Inflammatory macrophage treated with lipopolysaccharide for 1 hour (primary cell): Measurements from ENCODE around the gene CATSPER3.
A peak's percentile ranks its signal among the peaks of the same experiment; 100 is the strongest.

Experiments used
- DNase-seq, 2 donors: peaks; one replicate each; pipeline ENCODE4 v3.0.0-alpha.2; 2020 to 2022

Gene CATSPER3

DNA sequence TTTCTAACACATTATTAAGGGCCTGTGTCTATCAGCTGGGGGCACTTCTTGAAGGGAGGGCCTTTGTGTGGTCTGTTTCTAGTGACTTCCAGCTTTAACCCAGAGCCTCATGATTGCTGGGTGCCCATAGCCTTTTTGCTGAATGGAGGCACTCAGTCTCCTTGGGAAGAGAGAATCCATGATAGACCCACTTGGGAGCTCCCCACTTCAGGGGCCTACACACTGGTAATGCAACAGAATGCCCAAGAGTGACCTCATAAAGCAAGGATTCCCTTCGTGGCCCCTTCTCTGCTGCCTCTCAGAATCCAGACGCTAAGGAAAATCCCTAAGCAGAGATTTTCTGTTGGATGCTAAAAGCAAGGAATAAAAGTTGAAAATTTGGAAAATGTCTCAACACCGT lies at the start of gene CATSPER3:
CATSPER3 (plus strand) TSS at position 301 of the 400 bp plus-strand sequence; CDS start at position 386, 85 bp downstream.
- no peak for DNase-seq

DNA sequence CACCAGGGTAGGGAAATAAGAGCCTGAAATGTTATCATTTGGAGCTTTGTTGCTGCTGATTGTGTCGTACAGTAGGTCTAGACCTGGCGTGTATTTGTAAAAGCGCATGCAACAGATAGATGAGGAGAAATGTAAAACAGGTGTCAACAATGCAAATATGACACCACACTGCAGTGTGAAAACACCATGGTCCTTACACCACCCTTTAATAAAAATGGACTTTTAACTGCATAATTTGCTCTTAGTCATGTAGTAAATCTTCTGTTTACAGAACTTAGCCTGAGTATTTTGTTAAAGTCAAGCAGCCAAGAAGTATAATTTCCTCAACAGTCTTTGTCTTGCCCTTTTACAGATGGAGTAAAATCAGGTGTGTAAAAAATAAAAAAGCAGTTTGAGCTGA lies 48.8 kb upstream of the CATSPER3 start:
- DNase-seq, result no peak

DNA sequence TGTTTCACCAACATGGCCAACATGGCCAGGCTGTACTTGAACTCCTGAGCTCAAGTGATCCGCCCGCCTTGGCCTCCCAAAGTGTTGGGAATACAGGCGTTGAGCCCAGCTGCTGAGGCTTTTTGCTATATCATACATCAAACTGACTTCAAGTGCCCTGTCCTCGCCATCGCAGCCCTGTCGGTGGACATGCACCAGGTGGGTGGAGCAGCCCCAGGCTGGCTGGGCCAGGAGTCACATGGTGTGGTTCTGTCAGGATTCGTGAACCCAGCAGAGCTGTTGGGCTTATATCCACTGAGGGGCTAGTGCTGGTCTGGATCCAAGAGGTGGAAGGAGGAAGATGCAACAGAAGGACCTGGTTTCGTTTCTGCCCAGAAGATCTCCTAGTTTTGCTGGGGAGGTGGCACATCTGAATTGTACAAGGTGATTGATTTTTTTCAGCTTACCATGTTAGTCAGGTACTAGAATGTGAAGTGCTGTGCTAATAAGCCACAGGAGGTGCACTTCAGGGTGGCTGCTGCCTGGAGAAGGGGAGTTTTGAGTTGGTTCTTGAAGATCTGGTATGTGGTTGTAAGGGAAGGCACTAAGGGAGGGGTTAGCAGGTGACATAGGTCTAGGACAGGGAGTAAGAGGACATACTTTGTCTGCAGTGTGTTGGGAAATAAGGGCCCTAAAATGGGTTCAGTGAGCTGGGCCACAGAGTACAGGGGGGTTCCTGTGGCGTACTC lies 46.7 kb upstream of the CATSPER3 start:
- DNase-seq, result no peak

DNA sequence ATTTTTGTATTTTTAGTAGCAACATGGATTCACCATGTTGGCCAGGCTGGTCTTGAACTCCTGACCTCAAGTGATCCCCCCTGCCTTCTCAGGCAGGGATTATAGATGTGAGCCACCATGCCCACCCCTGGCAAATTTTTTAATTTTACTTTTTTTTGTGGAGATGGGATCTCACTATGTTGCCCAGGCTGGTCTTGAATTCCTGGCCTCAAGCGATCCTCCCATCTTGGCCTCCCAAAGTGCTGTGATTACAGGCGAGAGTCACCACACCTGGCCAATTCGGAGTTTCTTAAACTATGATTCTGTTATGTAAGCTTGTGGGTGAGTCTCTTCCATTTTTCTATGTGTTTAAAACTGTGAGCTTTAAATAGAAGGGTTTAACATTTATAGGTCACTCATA lies 35.2 kb upstream of the CATSPER3 start:
- DNase-seq, result no peak

DNA sequence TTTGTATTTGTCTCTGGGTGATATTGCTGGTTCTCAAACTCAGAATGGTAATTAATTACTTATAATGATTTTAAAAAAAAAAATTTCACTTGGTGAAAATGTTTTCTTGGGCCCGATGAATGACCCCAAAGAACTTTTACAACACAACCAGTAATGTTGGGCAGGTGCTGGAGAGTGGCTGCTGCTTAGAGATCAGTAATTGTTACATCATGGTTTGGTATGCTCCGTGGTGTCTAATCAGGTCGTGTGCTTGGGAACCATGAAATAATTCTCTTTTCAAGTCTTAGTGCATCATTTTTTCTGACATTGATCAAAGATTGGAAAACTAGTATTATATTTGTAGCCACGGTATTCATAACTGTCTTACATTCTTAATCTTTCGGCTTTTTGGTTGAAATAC lies 33.5 kb upstream of the CATSPER3 start:
- no peak for DNase-seq

DNA sequence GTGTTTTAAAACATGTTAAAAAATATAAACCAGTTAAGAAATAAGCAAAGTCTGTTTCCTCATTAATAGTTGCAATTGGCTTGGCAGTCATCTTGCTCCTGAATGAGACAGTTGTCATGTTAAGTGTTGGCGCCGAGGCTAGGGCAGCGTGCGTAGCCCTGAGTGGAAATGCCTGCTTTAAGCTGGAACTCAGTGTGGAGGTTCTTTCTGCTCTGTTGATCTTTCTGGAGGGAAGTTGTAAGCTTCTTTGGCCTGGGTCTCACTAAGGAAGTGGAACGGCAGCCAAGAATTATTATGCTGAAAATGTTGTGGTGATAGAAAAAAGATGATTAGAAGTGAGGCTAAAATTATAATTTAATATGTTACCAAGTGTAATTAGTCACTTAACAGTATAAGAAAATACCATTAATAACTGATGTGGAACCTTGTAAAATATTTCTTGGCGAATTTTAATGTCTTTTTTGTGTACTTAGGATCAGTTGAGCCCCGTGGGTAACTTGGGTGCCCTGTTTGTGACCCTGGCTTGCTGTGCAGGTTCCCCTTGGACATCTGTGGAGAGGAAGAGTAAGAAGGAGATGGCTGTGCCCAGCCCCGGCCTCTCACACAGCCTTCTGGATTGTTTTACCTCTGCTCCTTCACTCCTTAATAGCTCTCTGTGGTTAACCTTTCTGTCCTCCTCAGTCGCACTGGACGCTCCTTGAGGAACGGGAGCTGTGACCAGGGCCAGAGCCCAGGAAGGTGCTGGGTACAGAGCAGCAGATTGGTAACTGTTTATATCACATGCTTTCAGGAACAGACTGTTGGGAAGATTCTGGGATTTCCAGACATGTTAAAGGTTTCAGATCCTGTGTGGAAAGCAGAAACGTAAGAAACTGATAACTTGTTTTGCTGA lies 31.8 kb upstream of the CATSPER3 start:
- no peak for DNase-seq

DNA sequence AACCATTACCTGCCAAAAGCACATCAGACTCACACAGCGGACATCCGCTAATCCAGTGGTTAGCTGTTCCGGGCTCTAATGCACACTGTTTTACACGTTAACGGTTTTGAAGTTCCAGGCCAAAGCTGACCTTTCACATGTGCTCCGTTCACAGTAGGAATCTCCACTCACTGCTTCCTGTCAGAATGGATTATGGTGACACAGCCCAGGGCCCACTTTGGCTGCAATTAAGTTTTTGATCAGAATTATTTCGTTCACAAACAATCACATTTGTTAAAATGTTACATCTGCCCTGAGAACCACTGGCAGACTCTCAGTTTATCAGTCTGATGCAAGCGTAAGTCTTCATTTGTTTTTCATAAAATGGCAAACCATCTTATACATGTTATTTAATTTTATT lies 30.2 kb upstream of the CATSPER3 start:
- no peak for DNase-seq

DNA sequence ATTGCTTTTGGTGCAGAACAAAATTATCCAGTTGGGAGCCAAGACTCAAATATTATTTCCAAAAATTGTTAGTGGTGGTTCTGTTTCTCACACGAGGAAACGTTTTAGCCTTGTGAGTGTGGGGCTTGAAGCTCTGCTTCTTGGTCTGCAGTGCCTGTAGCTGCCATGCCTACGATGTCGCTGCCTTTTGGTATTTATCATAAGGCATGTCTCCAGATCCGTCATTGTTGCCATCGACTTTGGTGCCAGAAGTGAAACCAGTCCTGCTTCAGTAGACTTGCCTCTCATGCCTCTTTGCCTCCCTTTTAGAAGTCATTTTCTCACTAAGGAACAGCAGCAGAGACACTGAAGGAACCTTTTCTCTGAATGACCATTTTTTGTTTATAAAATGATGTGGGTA lies 29.7 kb upstream of the CATSPER3 start:
- no peak for DNase-seq

DNA sequence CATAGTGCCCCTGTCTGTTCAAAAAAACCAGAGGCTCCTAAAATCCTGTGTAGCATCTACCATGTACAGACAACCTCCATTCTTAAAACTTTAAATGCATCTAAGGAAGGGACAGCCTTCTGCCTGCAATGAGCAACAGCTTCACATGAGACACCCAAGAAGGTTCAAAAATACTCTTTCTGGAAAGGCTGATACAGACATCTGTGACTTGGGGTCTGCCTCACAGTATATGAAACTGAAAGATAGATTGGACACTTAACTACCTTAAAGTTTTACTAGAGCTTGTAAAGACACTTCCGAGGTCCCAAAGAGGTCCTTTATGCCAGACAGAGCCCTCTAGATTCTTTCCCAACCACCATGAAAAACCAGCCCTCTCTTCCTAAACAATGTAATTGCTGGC lies 28.2 kb upstream of the CATSPER3 start:
- DNase-seq, result no peak

DNA sequence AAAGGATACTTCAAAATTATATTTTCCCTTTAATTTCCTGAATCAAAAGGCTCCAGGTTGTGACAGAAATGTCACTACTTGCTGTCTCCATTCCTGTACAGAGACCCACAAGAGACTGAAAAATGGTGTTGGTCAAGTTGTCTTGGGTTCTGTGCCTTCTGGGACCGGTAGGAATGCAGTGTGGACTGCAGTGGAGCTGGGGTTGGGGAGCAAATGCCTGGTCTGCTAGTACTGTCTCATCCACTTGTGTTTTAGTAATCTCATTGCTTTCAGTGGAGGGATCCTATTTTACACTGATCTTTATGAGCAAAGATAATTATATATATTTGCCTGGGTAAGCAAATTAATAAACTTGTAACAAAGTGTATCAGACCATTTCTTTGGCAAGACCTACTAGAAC lies 24.2 kb upstream of the CATSPER3 start:
- no peak for DNase-seq

DNA sequence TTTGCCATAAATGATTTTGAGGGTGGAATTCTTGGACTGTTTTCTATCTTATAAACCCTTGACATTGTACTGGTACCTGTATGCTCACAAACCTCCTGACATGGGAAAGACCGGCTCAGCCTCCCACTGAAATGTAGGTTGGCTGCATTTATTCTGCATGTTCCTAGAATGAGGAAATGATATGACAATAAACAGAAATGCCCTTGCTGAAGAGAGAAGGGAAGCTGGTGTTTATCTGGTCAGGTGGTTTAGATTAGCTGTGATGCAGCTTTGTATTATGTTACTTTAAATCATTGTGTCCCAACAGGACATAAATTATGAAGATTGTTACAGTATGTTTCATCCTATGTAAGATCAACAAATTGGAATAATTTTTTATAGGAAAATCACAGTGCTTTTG lies 23.1 kb upstream of the CATSPER3 start:
- peak; percentile 1 to 13 for DNase-seq

DNA sequence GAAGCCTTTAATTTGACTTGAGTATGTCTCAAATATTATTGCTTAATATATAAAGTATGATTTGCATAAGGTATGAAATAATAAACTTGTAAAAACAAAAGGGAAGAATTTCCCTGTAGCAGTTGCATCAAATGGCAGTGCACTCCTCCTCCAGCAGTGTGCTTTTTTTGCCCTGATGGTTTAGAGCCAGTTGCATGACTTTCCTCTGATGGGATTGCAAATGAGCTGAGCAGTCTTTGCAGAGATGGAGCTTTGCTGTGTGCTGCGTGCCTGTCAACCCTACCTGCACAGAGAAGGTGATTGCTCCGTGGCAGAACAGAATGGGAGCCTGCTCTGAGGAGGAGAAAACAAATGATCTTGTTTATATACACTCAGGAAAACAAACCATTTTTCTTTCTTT lies 22.7 kb upstream of the CATSPER3 start:
- no peak for DNase-seq

DNA sequence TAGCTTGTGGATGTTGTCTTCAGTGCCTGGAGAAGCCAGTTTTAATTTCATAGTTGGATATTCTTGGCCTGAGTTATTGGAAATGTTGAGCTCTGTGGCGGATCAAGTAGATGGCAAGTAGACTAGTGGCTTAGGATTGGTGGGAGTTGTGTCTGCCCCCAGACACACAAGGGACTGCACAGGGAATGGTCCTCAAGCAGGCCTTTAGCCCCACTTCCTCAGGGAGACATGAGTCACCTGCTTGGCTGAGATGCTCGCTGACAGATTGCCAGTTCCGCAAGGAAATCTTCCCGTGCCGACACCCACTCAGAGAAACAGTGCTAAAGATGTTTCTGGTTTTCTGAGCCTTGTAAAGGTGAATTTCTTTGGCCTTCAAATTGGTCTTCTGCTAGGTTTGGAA lies 18.8 kb upstream of the CATSPER3 start:
- peak; percentile 2 to 25 for DNase-seq

DNA sequence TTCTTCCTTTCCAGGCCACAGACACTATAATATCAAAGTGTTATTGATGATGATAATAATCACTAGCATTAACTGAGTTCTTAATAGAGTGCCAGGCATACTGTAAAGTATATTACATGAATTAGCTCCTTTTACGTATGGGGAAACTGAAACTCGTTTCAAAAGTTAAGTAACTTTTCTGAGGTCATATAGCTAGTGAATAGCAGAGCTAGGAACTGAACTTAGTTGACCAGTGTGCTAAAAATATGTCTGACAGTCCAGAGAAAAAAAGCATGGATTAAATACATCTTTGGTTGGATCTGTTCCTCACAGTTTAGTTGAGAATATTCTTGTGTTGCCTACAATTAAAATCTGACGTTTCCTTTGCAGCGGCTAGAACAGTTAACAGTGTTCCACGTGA lies 18.4 kb upstream of the CATSPER3 start:
- peak; percentile 2 to 7 for DNase-seq

DNA sequence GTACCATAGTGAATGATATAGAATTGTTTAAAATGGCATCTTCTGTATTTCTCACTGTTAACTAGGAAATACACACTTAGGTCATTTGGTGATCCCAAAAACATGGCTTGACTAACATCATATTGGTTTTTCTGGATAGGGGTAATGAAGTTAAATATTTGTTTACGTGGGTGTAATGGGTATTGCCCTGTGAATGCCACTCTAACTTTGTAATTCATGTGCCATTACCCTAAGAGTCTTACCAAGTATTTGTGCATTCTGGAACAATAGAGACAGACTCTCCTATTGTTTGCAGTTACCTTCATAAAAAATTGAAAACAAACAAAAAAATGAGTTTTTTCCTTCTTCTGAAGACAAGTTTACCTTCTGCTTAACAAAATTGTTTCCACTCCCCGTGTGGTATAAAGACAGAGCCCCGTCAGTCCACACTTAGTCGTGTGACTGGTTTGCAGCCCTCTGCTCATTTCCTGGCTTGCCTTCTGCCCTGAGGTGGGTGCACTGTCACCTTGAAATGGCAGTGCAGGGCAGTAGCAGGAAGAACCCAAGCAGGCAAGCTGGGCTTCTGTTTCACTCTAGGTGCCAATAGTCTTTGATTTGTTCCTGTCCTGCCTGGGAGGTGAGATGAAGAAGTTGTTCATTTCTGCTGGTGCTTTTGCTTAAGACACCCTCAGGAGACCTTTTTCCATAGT lies 9.6 kb upstream of the CATSPER3 start:
- no peak for DNase-seq

DNA sequence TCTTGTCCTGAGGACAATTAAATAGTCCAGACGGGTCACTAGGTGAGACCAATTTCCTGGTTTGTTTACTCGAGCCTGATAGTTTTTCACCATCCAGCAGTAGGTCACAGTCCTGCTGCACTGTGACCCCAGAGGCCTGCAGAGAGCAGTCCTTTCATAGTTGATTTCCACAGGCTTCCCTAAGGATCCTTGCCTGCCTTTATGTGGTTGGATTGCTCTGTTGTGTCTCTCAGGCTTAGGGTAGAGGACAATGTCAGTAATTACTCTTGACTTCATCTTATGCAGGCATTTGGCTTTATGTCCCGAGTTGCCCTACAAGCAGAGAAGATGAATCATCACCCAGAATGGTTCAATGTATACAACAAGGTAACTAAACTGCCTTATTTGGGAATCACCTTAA lies 9.0 kb upstream of the CATSPER3 start:
- no peak for DNase-seq

DNA sequence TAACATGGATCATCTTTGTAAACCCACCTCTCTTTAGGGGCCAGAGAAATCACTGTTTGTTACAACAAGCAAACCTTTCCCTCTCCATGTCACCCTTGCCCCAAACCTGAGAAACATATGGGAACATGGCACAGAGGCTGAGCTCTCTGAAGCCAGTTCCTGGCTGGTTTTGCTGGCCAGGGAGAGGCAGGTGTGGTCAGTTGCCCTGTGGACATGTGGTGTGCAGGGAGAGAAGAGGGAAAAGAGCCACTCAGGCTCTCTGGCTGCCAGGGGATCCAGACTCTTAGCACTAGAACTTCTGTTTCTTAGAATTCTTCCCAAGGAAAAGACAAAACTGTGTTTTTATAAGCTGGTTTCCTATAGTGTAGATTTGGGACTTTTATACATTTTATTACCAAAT lies 4.6 kb upstream of the CATSPER3 start:
- DNase-seq, result no peak

DNA sequence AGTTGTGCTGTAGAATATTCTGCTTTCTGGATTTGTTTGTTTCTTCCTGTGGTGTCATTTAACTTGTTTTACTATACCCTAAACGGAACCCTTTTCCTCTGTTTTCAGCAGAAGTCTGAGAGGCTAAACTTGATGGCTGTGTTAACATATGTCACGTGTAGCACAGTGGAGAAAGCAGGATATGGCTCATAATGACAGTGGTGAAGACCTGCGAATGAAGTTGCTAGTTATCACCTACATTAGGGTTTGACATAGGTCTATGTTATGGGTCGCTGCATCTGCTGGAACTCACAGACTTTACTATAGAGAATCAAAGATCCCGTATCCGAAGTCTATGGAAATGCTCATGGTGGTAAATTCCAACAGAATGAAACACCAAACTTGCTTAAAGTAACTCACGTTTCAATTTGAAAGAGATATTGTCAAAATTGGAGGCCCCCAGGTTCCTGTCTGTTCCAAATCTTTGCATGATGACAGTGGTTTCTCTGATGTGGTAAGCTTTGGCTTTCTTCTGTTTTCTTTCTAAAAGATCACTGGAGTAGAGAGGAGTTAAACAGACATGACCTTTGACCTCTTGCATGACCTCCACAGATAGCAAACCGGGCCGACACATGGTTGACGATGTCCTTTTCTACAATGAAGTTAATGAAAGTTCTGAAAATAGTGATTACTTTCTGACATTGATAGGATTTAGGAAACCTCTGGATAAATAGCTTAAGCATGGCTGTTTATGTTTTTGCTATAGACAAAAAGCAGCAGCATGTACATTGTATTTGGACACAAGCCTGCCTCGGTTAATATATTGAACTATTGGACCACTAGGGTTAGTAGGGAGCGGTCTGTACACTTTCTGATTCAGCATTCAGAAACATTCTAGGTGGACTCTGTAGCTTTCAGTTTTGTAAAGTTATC lies 3.1 kb upstream of the CATSPER3 start:
- DNase-seq, result no peak

DNA sequence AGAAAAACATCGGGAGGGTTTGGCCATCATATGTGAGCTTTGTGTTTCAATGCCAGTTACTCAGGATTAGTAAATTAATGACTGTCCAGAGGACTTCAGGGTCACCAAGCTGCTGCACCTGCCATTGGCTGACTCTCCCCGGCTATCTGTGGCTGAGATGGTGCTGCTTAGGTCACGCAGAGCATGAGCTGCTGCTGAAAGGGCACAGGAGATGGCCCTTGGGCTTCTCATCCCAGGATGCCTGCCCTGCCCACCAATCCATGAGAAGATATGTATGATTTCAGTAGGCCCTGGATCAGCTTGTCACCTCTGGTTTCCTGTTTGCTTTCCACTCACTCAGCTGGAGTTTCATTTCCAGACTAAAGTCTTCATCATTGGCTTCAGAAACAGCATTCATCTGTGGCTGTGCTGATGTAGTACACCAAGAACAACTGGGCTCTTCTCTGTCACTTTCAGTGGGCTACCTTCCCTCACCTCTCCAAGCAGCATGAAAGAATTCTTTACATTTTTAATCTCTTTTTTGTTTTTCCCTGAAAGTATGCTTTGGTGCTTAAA lies 2.4 kb upstream of the CATSPER3 start:
- no peak for DNase-seq

DNA sequence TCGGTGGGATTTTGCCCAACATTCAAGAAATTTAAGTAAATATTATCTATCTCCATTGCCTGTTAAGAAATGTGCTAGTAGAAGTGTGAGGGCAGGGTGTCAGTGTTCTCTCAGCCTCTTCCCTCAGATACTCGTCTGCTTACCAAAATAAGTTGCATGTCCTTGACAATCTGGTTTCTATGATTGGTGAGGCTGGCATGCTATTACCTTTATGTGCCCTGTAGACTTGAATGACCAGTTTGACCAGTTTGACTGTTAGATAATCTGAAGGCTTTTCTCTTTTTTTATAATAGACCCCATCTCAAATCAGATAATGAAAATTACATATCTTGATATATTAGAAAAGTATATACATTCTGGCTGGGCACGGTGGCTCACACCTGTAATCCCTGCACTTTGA lies 348 bp downstream of the CATSPER3 start:
- DNase-seq, result no peak

DNA sequence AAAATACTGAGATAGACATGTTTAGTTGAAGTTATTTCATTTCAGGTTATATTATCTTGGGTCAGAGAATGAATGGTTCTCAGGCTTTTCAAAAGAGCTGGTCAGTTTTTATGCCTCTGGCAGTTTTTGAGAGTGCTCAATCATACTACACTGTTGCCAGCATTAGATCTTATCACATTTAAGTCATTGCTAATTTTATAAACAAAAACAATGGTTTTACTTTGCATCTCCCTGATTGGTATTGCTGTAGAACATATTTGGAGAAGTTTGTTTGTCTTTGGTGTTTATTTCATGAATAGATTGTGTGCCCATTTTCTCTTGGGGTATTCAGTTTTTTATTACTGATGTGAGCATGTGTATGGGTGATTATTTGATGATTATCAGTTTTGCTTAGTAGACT lies 1.5 kb downstream of the CATSPER3 start:
- DNase-seq, result no peak

DNA sequence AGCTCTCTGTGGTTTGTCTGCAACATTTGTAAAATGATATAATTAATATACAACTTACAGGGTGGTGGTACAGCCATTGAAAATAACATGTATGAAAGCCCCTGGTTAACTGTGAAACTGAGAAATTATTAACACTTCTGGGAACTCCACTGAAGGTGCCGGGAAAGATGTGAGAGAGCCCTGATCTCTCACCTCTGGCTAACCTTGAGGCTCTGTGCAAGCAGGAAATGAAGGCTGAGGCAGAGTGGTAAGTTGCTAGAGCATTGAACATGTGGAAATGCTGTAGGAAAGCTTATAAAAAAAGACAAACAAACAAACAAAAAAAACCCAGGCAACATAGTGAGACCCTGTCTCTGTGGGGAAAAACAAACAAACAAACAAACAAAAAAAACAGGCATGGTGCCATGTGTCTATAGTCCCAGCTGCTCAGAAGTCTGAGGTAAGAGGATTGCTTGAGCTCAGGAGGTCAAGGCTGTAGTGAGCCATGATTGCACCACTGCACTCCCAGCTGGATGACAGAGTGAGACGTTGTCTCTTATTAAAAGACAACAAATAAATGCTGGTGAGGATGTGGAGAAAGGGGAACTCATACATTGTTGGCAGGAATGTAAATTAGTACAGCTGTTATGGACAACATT lies 7.5 kb downstream of the CATSPER3 start:
- no peak for DNase-seq
